Right ventricle myocardium inferior (tissue), 1 donor: ENCODE results near the gene KRT13. TPM values are rescaled to one million over a fixed set of nuclear protein-coding genes. Genes with fewer than 3 reads are reported as not detected.
A peak's percentile ranks its signal among the peaks of the same experiment; 100 is the strongest.
"Not testable (repeated sequence)": the region's sequence is repeated elsewhere in the genome, so short reads cannot be mapped to it uniquely, and the experiment has no call there.

ENCODE experiments used
- ATAC-seq: fragments of 200-7000 bp; cut with Tn5 transposase; one replicate; pipeline ENCODE4 v1.9.1; 2020; ENCODE audit warnings: mild to moderate bottlenecking, moderate library complexity
- DNase-seq: peaks from one replicate; pipeline ENCODE4 v3.0.0; 2021; ENCODE audit errors: missing footprints
- intact Hi-C: fragments of 100-400 bp; cut with DNase I; formaldehyde crosslinking; loops from one replicate; pipeline ENCODE4 v1.11.0; 2022
- long read RNA-seq: library from polyadenylated mRNA; unstranded; transcript quantifications from one replicate; pipeline ENCODE4 v2.0.0, GENCODE V29; 2021
- total RNA-seq: library from RNA; stranded (reverse); fragmentation: NEBNext Ultra II Directional; extraction: Animal tissue kit (Norgen Biotek cat#: 25700); gene quantifications from one replicate; pipeline ENCODE4 v1.2.1, GENCODE V29; 2021
- donor health status: DM: no; HTN: yes; CAD: no; lungs with severe emphysema.

The KRT13 gene
- total RNA-seq: not detected
- long read RNA-seq: 0 reads

GRCh38 chr17:41505007-41505808 lies at the start of gene KRT13:
KRT13 (minus strand) TSS chr17:41505612; CDS start chr17:41505550, 62 bp downstream.
- intact Hi-C loops: no loop called here
- DNase-seq: no peak
- ATAC-seq: no peak

- ATAC-seq: peak; percentile 54
- intact Hi-C loops: no loop called here
- DNase-seq: no peak
These were observed 48.7 kb upstream of the KRT13 start for GRCh38 chr17:41553987-41554680.

- intact Hi-C loops: no loop called here
- ATAC-seq: no peak
- no peak for DNase-seq
These were observed 47.8 kb upstream of the KRT13 start for GRCh38 chr17:41553176-41553575.

GRCh38 chr17:41552455-41552854 lies 47.0 kb upstream of the KRT13 start:
- DNase-seq: no peak
- no peak for ATAC-seq
- intact Hi-C loops: no loop called here

- no peak for ATAC-seq
- DNase-seq: no peak
- intact Hi-C loops: no loop called here
These were observed 46.0 kb upstream of the KRT13 start for GRCh38 chr17:41551365-41551764.

- DNase-seq (no peak), ATAC-seq (no peak)
- intact Hi-C loops: loop anchor here (1.0 to 5.0 kb wide), 5 partner anchors 99 to 745 kb away; no protein-coding TSS in a partner anchor
These were observed 44.2 kb upstream of the KRT13 start for GRCh38 chr17:41549596-41550039.

GRCh38 chr17:41548844-41549595 lies 43.6 kb upstream of the KRT13 start:
- DNase-seq (peak; percentile 92), ATAC-seq (peak; percentile 85)
- intact Hi-C loops: loop anchor here (1.0 to 5.0 kb wide), 5 partner anchors 99 to 744 kb away; no protein-coding TSS in a partner anchor

GRCh38 chr17:41547921-41548843 lies 42.8 kb upstream of the KRT13 start:
- ATAC-seq (no peak), DNase-seq (no peak)
- intact Hi-C loops: loop anchor here (2.0 to 5.0 kb wide), 2 partner anchors 691 to 743 kb away; no protein-coding TSS in a partner anchor

- no peak for ATAC-seq
- intact Hi-C loops: loop anchor here (5.0 kb wide), 1 partner anchor 690 kb away; no protein-coding TSS in a partner anchor
- no peak for DNase-seq
These were observed 42.0 kb upstream of the KRT13 start for GRCh38 chr17:41547378-41547841.

GRCh38 chr17:41546819-41547218 lies 41.4 kb upstream of the KRT13 start:
- intact Hi-C loops: loop anchor here (5.0 kb wide), 1 partner anchor 690 kb away; no protein-coding TSS in a partner anchor
- no peak for ATAC-seq
- no peak for DNase-seq

- DNase-seq (no peak), ATAC-seq (no peak)
- intact Hi-C loops: loop anchor here (5.0 kb wide), 1 partner anchor 689 kb away; no protein-coding TSS in a partner anchor
These were observed 40.5 kb upstream of the KRT13 start for GRCh38 chr17:41545829-41546410.

- DNase-seq (no peak), ATAC-seq (no peak)
- intact Hi-C loops: loop anchor here (5.0 kb wide), 1 partner anchor 688 kb away; no protein-coding TSS in a partner anchor
These were observed 39.5 kb upstream of the KRT13 start for GRCh38 chr17:41544935-41545334.

GRCh38 chr17:41544491-41544892 lies 39.1 kb upstream of the KRT13 start:
- DNase-seq (no peak), ATAC-seq (no peak)
- intact Hi-C loops: no loop called here

GRCh38 chr17:41542786-41543185 lies 37.4 kb upstream of the KRT13 start:
- ATAC-seq, intact Hi-C loops, DNase-seq: not testable (repeated sequence)

GRCh38 chr17:41542357-41542756 lies 36.9 kb upstream of the KRT13 start:
- DNase-seq: no peak
- intact Hi-C loops: no loop called here
- no peak for ATAC-seq

GRCh38 chr17:41540921-41541625 lies 35.7 kb upstream of the KRT13 start:
- intact Hi-C loops: no loop called here
- no peak for ATAC-seq
- no peak for DNase-seq
